ENCODE results near the gene GBA3. TPM values are rescaled to one million over a fixed set of nuclear protein-coding genes. Genes with fewer than 3 reads are reported as not detected.

The GBA3 gene
- total and polyA plus RNA-seq, 2 of the 8 experiments (the other 6 are each of a cell fraction or from before 2014, with no cell fraction given): not detected

GRCh38 chr4:22645481-22646182, 47.1 kb upstream of the GBA3 start:
- H3K27ac ChIP-seq (ENCODE audit: low read depth, low read length): no peak overlapping the region

More at GRCh38 chr4:22645481-22646182, 47.1 kb upstream of the GBA3 start:
- H2AFZ ChIP-seq (ENCODE audit: low read length): no peak overlapping the region
- H3K9me3 ChIP-seq (ENCODE audit: insufficient read depth in 2 of 2, low read depth in 1 of 2, low read length in 1 of 2): no peaks in the 10 kb centered on the region
- no peak overlapping the region for H4K91ac ChIP-seq (replicated peaks; ENCODE audit: insufficient read length, low read length)
- POLR2A ChIA-PET (ENCODE audit: partially characterized antibody): no interaction called here
- no peak overlapping the region for H2BK120ac ChIP-seq (replicated peaks; ENCODE audit: low read depth, low read length)
- no peaks in the 10 kb centered on the region for H3K79me2 ChIP-seq (ENCODE audit: control insufficient read depth in 1 of 2, insufficient read depth in 2 of 2, low read length in 2 of 2)
- H3K27me3 ChIP-seq (replicated peaks in 1 of 4; ENCODE audit: control insufficient read depth in 3 of 4, extremely low read depth in 1 of 4, insufficient read depth in 3 of 4, low read length in 3 of 4): no peaks in the 10 kb centered on the region
- H3K14ac ChIP-seq (ENCODE audit: insufficient read length): no peak overlapping the region
- H2AK5ac ChIP-seq (ENCODE audit: low read depth, low read length): no peak overlapping the region
- H3K23me2 ChIP-seq (ENCODE audit: low read depth, low read length): no peaks in the 10 kb centered on the region
- H4K8ac ChIP-seq (ENCODE audit: extremely low read depth, insufficient read depth, low read length): no peak overlapping the region
- 89% methylated on average over 1 of the region's 1 CpG; no CpG with 5 or more reads in 1 of the 2 experiments for WGBS, 2 experiments (ENCODE audit: extremely low coverage in 1 of 2, insufficient coverage in 1 of 2, insufficient read length in 1 of 2, insufficient replicate concordance in 2 of 2, low coverage in 1 of 2, low lambda C conversion rate in 2 of 2, missing lambda C conversion rate in 1 of 2)
- H2BK5ac ChIP-seq (ENCODE audit: low read depth, low read length): no peak overlapping the region
- no peak for DNase-seq (ENCODE audit: low read depth in 1 of 2, low spot score in 2 of 2)
- H3K18ac ChIP-seq (ENCODE audit: extremely low read depth, low read length): no peak overlapping the region
- H3K56ac ChIP-seq (replicated peaks; ENCODE audit: insufficient read length, low read depth, low read length): no peak overlapping the region
- H4K20me1 ChIP-seq (replicated peaks in 1 of 2; ENCODE audit: control insufficient read depth in 1 of 2, insufficient read depth in 2 of 2, low read length in 2 of 2): no peaks in the 10 kb centered on the region
- no peak overlapping the region for H3K4me2 ChIP-seq (ENCODE audit: insufficient read depth in 1 of 2, low read depth in 2 of 2, low read length in 2 of 2)
- H2BK20ac ChIP-seq (ENCODE audit: low read length): no peak overlapping the region
- CTCF ChIA-PET (ENCODE audit: partially characterized antibody): interaction anchor here (0.6 to 2.2 kb wide), 2 partner anchors 10 kb away, joined by 3 to 8 read pairs; no protein-coding TSS in a partner anchor
- no peaks in the 10 kb centered on the region for H3K79me1 ChIP-seq (ENCODE audit: low read depth, low read length)
- H2BK15ac ChIP-seq (ENCODE audit: low read length): no peak overlapping the region
- no peak overlapping the region for H2BK12ac ChIP-seq (ENCODE audit: low read depth, low read length)
- H4K5ac ChIP-seq (ENCODE audit: insufficient read length, low read depth, low read length): no peak overlapping the region
- no peak overlapping the region for H3K9ac ChIP-seq (replicated peaks in 1 of 4; ENCODE audit: extremely low read depth in 1 of 4, low read depth in 3 of 4, low read length in 3 of 4)
- no peaks in the 10 kb centered on the region for H3K36me3 ChIP-seq (ENCODE audit: control insufficient read depth in 2 of 4, insufficient read depth in 4 of 4, low read length in 3 of 4)
- H3K4me1 ChIP-seq (replicated peaks in 1 of 4; ENCODE audit: control insufficient read depth in 3 of 4, insufficient read depth in 4 of 4, low read length in 3 of 4): no peaks in the 10 kb centered on the region
- TF ChIP-seq SP4 (IDR thresholded peaks at IDR 0.05; ENCODE audit: low read length) (no peak), CEBPB (IDR thresholded peaks at IDR 0.05; ENCODE audit: low read depth, low read length) (no peak)
- H3K23ac ChIP-seq (ENCODE audit: insufficient read length): no peak overlapping the region
- H3K4ac ChIP-seq (replicated peaks; ENCODE audit: insufficient read length, low read depth, low read length): no peak overlapping the region
- no peak overlapping the region for H3K4me3 ChIP-seq (ENCODE audit: extremely low read depth in 1 of 4, insufficient read depth in 2 of 4, low read depth in 3 of 4, low read length in 4 of 4)
- no peak for FAIRE-seq
